Posterior vena cava (tissue), 2 donors: ENCODE results near the gene DGCR6L. TPM values are rescaled to one million over a fixed set of nuclear protein-coding genes. Genes with fewer than 3 reads are reported as not detected.
"Not testable (repeated sequence)": the region's sequence is repeated elsewhere in the genome, so short reads cannot be mapped to it uniquely, and the experiment has no call there.

Experiments
- DNase-seq: peaks from one replicate; pipeline ENCODE4 v3.0.0-alpha.2; 2020; ENCODE audit warnings: low spot score
- intact Hi-C, 2 donors: fragments of 100-400 bp; cut with DNase I; formaldehyde crosslinking; loops; one replicate each; pipeline versions ENCODE4 v1.14.1 to v1.14.2; 2022 to 2023
- total RNA-seq, 2 donors: library from RNA; stranded (reverse); fragmentation: NEBNext Ultra II Directional; extraction: Animal tissue kit (Norgen Biotek cat#: 25700); gene quantifications; one replicate each; pipeline ENCODE4 v1.2.1, GENCODE V29; 2021
- donor health status: DM: yes; HTN: yes; CAD: no.
- donor health status: DM: yes; HTN: yes; CAD: no.

DGCR6L gene
- total RNA-seq, 2 donors from 2014 or later = 25.7 to 27.1 TPM

- DNase-seq, intact Hi-C loops: not testable (repeated sequence)
These were observed 17.9 kb upstream of the DGCR6L start for GRCh38 chr22:20337807-20338206.

- DNase-seq, intact Hi-C loops: not testable (repeated sequence)
These were observed 16.7 kb upstream of the DGCR6L start for GRCh38 chr22:20336561-20336960.

GRCh38 chr22:20328569-20328930 is 8.7 kb upstream of the DGCR6L start:
- intact Hi-C loops = not testable (repeated sequence)

GRCh38 chr22:20325996-20326395 is 6.1 kb upstream of the DGCR6L start:
- intact Hi-C loops, DNase-seq: not testable (repeated sequence)

More at GRCh38 chr22:20328569-20328930, 8.7 kb upstream of the DGCR6L start:
- not testable (repeated sequence) for DNase-seq

- no peak for DNase-seq
- intact Hi-C loops = no loop called here
These were observed 4.3 kb upstream of the DGCR6L start for GRCh38 chr22:20324139-20324516.

- intact Hi-C loops, DNase-seq: not testable (repeated sequence)
These were observed 1.8 kb upstream of the DGCR6L start for GRCh38 chr22:20321552-20322211.

- peak; percentile 70 for DNase-seq
- intact Hi-C loops = not testable (repeated sequence)
These were observed 1.0 kb upstream of the DGCR6L start for GRCh38 chr22:20320659-20321551.

- intact Hi-C loops = no loop called here
These were observed 667 bp downstream of the DGCR6L start for GRCh38 chr22:20319041-20319744.

GRCh38 chr22:20318043-20318688 is 1.7 kb downstream of the DGCR6L start:
- intact Hi-C loops, DNase-seq: not testable (repeated sequence)

More at GRCh38 chr22:20319041-20319744, 667 bp downstream of the DGCR6L start:
- peak; percentile 77 for DNase-seq

GRCh38 chr22:20317402-20318042 is 2.3 kb downstream of the DGCR6L start:
- DNase-seq, intact Hi-C loops: not testable (repeated sequence)

- intact Hi-C loops = no loop called here
- DNase-seq = no peak
These were observed 2.9 kb downstream of the DGCR6L start for GRCh38 chr22:20316844-20317401.

GRCh38 chr22:20316217-20316843 is 3.5 kb downstream of the DGCR6L start:
- peak; percentile 71 for DNase-seq
- intact Hi-C loops = no loop called here

- peak; percentile 68 for DNase-seq
- intact Hi-C loops = no loop called here
These were observed 4.3 kb downstream of the DGCR6L start for GRCh38 chr22:20315337-20316216.

- intact Hi-C loops = not testable (repeated sequence)
- peak; percentile 71 for DNase-seq
These were observed 5.0 kb downstream of the DGCR6L start for GRCh38 chr22:20314741-20315336.

- DNase-seq, intact Hi-C loops: not testable (repeated sequence)
These were observed 5.7 kb downstream of the DGCR6L start for GRCh38 chr22:20314206-20314605.

- intact Hi-C loops = not testable (repeated sequence)
- peak; percentile 68 for DNase-seq
These were observed 6.4 kb downstream of the DGCR6L start for GRCh38 chr22:20313306-20314077.
